HCT116 (cell line): ENCODE results near the gene DPYD.

Experiments used
- ATF3 ChIP-seq: IDR thresholded peaks from 2 replicates; pipeline ENCODE4 v1.6.1; 2012
- CEBPB ChIP-seq: IDR thresholded peaks from 2 replicates; pipeline ENCODE4 v1.6.1; 2012; ENCODE audit warnings: low read depth
- CTCF ChIP-seq, 3 experiments: fragments of 200-600 bp in 1 of 3; sonication (generic) in 1 of 3; IDR thresholded peaks in 2 of 3; conservative IDR thresholded peaks in 1 of 3; 2 replicates each; pipeline ENCODE4 v1.5.1; 2012 to 2017; ENCODE audit warnings: low read depth in 2 of 3, low read length in 2 of 3, antibody characterized with exemption in 1 of 3, borderline replicate concordance in 1 of 3, control low read depth in 1 of 3, mild to moderate bottlenecking in 1 of 3, mixed read lengths in 1 of 3, mixed run types in 1 of 3, moderate library complexity in 1 of 3; ENCODE audit not compliant: insufficient read depth in 1 of 3
- EZH2 ChIP-seq: fragments of 200-600 bp; sonication (generic); IDR thresholded peaks from 2 replicates; pipeline ENCODE4 v1.6.1; 2017; ENCODE audit warnings: antibody characterized with exemption, mixed run types
- EZH2phosphoT487 ChIP-seq: fragments of 200-600 bp; IDR thresholded peaks from 2 replicates; pipeline ENCODE4 v1.6.1; 2018; ENCODE audit warnings: antibody characterized with exemption, borderline replicate concordance
- MAX ChIP-seq: IDR thresholded peaks from 2 replicates; pipeline ENCODE4 v1.6.1; 2012
- POLR2A ChIP-seq: IDR thresholded peaks from 2 replicates; pipeline ENCODE4 v1.7.0; 2011; ENCODE audit warnings: borderline replicate concordance; ENCODE audit not compliant: insufficient read depth, insufficient read length; ENCODE audit errors: extremely low read depth
- POLR2AphosphoS5 ChIP-seq: IDR thresholded peaks from 2 replicates; pipeline ENCODE4 v1.6.1; 2011; ENCODE audit warnings: mild to moderate bottlenecking, low read depth, low read length, moderate library complexity
- RAD21 ChIP-seq: IDR thresholded peaks from 2 replicates; pipeline ENCODE4 v1.6.1; 2012; ENCODE audit warnings: low read depth, mild to moderate bottlenecking
- REST ChIP-seq: IDR thresholded peaks from 2 replicates; pipeline ENCODE4 v1.6.1; 2012; ENCODE audit warnings: low read depth
- SIN3A ChIP-seq: IDR thresholded peaks from 2 replicates; pipeline ENCODE4 v1.6.1; 2012; ENCODE audit warnings: low read depth
- SRF ChIP-seq: IDR thresholded peaks from 2 replicates; pipeline ENCODE4 v1.6.1; 2012; ENCODE audit warnings: low read depth
- ZBTB33 ChIP-seq: IDR thresholded peaks from 2 replicates; pipeline ENCODE4 v1.6.1; 2011; ENCODE audit warnings: mild to moderate bottlenecking, low read length, moderate library complexity; ENCODE audit not compliant: insufficient replicate concordance; ENCODE audit errors: extremely low read depth
- ZNF274 ChIP-seq: fragments of 200-500 bp; sonication (Bioruptor generic); IDR thresholded peaks from 2 replicates; pipeline ENCODE4 v1.6.1; 2014; ENCODE audit warnings: mild to moderate bottlenecking, low read depth, low read length, inconsistent platforms

GRCh38 chr1:97778718-97779117 lies 142.1 kb downstream of the DPYD start:
- TF ChIP-seq CTCF (IDR thresholded peaks at IDR 0.05 in 2 of 3, conservative IDR thresholded peaks at IDR 0.05 in 1 of 3; ENCODE audit: borderline replicate concordance in 1 of 3, insufficient read depth in 1 of 3, low read depth in 2 of 3, low read length in 2 of 3) (0 out of 6 replicates have a peak, but pooled peaks of 1 of the 3 experiments have one; percentile 7), MAX (no peak), EZH2phosphoT487 (no peak), EZH2 (no peak), POLR2A (no peak), SIN3A (no peak), POLR2AphosphoS5 (no peak), ZBTB33 (no peak), RAD21 (peak; percentile 40), CEBPB (no peak), ZNF274 (no peak), ATF3 (no peak), SRF (no peak), REST (no peak)
